Fibroblast of skin of left quadriceps (primary cell): ENCODE data around the gene NAP1L5.

ENCODE experiments used
- DNase-seq, 2 experiments: peaks; one replicate each; pipeline ENCODE4 v3.0.0-alpha.2; 2013; ENCODE audit warnings: low read depth in 2 of 2

NAP1L5 gene

DNA sequence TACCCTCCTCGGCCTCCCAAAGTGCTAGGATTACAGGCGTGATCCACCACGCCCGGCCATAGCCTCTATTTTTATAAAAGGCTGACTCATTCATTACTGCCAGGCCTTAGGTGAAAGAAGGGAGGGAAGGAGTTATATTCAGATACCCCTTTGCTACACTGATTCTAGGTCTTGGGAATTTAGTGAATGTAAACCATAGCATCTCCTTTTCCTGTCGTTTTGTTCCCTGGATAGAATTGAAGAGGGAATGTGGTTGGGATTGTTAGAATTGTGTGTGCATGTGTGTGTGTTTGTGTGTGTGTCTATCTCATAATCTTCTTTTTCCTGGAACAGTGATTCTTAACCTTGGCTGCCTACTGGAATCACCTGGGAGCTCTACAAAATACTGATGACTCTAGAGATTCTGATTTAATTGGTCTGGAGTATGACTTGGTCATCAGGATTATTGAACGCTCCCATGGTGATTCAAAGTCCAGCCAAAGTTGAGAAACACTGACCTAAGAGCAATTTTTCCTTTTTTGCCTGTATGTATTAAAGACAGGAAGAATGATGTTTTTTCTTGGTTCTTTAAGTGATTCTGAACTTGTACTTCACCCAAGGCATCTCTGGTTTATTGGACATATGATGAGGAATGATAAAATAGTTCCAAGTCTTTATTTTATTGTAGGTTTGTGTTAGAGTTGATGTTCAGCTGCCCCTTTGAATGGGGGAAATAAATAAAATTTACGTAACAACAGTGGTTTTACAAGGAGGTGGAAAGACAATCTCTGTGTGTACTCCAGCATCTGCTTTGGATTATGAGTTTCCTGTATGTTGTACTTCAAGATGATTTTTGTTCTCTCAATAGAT, 37.0 kb downstream of the NAP1L5 start:
- DNase-seq: peak; percentile 67 to 70

- no peak for DNase-seq
Observed at GRCh38 chr4:88659890-88660208, 37.8 kb downstream of the NAP1L5 start.

GRCh38 chr4:88659055-88659889, 38.4 kb downstream of the NAP1L5 start:
- DNase-seq: no peak

DNA sequence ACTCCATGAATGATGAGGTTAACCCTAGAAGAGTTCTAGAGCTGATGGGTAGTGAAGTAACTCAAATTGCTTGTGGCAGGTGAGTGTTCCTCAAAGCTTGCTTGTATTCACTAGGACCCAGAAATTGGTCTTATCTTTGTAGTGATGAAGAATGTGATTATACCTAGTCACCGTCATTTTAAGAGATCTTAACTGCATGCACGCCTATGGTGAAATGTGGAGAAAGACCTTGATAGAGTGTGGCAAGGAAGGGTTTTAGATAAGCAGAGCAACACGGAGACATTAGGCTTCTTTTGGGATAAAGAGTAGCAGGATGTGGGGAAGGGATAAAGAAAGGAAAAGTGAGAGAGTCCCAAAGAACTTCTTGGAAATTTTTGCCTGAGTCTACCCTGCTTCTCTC, 42.4 kb downstream of the NAP1L5 start:
- no peak for DNase-seq

DNA sequence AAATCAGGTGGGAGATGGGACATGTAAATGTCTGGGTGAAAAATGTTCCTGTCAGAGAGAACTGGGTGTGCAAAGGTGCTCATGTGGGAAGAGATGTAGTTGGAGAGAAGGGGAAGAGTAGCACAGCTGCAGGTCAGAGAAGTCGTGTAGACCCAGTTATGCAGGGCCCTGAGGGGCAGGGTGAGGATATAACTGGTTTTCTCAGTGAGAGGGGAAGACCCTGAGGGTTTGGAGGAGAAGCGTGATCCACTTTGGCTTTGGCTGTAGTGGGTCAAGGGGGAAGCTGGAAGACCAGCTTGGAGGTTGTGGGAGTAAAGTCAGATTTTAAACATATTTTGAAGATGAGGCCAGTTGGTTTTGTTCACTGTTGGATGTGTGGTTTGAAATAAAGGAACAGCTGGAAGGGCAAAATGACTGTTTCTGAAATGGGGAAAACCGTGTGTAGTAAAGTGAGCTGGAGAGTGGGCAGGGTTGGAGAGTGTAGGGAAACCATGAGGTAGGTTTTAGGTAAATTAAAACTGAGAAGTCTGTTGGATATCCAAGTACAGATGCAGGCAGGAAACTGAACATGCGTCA, 44.2 kb downstream of the NAP1L5 start:
- DNase-seq: no peak

DNA sequence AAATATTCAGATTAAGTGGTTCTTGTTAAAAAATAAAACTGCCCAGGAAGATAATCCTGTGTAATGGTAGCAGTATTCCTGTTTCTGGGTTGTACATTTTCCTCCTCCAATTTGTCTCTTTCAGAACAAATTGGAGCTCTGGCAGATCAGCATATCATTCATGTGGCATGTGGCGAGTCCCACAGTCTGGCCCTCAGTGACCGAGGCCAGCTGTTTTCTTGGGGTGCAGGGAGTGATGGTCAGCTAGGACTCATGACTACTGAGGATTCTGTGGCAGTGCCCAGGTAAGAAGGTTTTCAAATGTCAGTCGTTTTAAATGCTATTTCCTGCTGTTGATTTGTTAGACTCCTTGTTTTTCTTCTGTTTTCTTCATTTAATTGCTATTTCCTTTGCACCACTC, 47.9 kb downstream of the NAP1L5 start:
- DNase-seq: no peak

- no peak for DNase-seq
Observed at GRCh38 chr4:88646528-88647280, 50.9 kb downstream of the NAP1L5 start.

DNA sequence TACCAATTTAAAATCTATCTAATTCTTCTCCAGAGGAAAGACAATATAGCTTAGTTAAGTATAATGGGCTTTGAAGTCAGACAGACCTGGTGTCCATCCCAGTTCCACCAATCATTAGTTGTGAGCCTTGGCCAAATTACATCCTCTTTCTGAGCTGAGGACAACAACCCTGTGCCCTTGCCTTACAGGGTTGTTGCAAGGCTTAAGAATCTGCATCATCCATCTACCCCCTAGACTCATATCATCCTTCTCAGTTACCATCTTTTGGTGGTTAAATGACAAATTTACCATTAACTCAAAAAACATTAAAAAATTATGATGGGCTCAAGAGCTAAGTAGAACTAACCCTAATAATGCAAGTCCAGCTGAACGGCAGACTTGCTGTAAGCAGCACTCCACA, 51.6 kb downstream of the NAP1L5 start:
- no peak for DNase-seq
